GM23248 (cell line): Measurements from ENCODE around the gene GBP7.

ENCODE experiments used
- EZH2 ChIP-seq: fragments of 200-600 bp; sonication (generic); IDR thresholded peaks from 2 replicates; pipeline ENCODE4 v1.6.1; 2018; ENCODE audit warnings: antibody characterized with exemption, mild to moderate bottlenecking; ENCODE audit not compliant: insufficient read depth, poor library complexity, severe bottlenecking
- EZH2phosphoT487 ChIP-seq: fragments of 200-600 bp; sonication (generic); IDR thresholded peaks from 2 replicates; pipeline ENCODE4 v1.6.1; 2018; ENCODE audit warnings: antibody characterized with exemption, moderate library complexity, mild to moderate bottlenecking, low read depth; ENCODE audit not compliant: insufficient read depth

DNA sequence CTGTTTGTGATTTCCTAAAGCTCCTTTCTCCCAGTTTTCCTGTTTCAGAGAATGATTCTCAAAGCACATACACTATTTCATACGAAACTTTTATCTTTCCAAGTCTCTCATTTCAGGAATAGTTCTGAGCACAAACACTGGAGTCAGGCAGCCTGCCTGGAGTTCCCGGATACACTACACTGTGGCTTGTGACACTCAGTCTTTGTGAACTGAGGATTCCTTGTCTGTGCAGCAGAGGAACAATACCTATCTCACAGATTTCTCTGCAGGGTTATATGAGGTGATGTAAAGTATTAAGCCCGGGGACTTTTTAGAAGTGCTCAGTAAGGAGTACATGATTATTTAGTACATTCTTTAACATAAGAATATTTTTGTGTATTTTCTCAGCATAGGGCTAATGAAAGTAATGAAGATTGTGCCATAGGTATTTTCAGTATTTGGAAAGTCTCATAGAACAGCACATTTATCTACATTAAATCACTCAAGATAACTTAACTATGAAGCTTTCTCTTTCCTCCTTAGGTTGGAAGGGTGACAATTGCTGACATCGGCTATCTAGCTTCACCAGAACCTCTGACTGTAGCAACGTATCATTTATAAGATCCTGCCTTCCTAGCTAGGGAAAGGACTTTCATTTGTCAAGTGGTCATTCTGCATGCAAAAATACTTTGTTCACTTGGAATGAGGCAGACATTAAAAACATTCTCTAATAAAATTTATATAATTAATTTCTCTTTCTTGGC is 62.8 kb downstream of the GBP7 start:
- TF ChIP-seq EZH2 (no peak), EZH2phosphoT487 (no peak)
